Stomach (tissue), 4 donors: ENCODE results near the gene ZNF213.

Source experiments
- EP300 ChIP-seq: sonication (generic); formaldehyde crosslinking; IDR thresholded peaks from one replicate; pipeline ENCODE4 v1.6.1; 2017; ENCODE audit warnings: antibody characterized with exemption
- POLR2A ChIP-seq, 4 donors: fragments of 450-650 bp; IDR thresholded peaks; one replicate each; pipeline ENCODE4 v1.6.1; 2016; ENCODE audit warnings: antibody characterized with exemption in 4 of 4, control low read depth in 2 of 4, mild to moderate bottlenecking in 1 of 4, moderate library complexity in 1 of 4
- POLR2AphosphoS5 ChIP-seq, 3 donors: sonication (generic); formaldehyde crosslinking; IDR thresholded peaks; one replicate each; pipeline ENCODE4 v1.6.1; 2016; ENCODE audit warnings: antibody characterized with exemption in 3 of 3
- TF ChIP-seq, protein P1 (sequence below), 7 experiments: fragments of 450-650 bp in 4 of 7; fragments of 200-600 bp in 3 of 7; sonication (generic) in 3 of 7; IDR thresholded peaks; one replicate each; pipeline ENCODE4 v1.5.1; 2016 to 2019; ENCODE audit warnings: antibody characterized with exemption in 7 of 7, control low read depth in 2 of 7, mild to moderate bottlenecking in 1 of 7

DNA sequence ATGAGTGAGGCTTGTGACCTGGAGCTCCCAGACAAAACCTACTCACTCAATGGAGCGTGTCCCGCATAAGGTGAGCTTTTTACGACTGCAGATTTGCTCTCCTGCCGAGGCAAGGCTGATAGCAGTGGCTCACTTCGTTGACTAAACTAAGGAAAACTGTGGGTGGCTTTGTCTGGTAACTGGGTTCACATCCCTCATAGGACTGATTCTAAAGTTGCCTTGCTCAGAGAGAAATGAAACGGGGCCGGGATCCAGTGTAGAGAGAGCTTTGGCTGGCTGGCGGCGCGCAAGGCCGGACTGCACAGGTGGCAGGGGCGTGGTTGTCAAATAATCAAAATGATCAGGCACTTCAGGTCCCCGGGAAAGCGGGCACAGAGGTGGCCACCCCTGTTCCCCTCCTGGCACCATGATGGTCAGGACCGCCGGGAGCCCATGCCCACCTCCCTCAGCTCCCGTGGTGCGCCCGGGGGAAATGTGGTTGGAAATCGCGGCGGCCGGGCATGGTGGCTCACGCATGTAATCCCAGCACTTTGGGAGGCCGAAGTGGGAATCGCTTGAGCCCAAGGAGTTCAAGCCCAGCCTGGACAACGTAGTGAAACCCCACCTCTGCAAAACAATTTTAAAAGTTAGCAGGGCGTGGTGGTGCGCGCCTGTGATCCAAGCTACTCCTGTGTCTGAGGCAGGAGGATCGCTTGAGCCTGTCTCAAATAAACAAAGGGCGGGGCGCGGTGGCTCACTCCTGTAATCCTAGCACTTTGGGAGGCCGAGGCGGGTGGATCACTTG is 26.6 kb downstream of the ZNF213 start:
- no peak for TF ChIP-seq POLR2AphosphoS5 (IDR thresholded peaks at IDR 0.05)
- TF ChIP-seq, protein P1, sequence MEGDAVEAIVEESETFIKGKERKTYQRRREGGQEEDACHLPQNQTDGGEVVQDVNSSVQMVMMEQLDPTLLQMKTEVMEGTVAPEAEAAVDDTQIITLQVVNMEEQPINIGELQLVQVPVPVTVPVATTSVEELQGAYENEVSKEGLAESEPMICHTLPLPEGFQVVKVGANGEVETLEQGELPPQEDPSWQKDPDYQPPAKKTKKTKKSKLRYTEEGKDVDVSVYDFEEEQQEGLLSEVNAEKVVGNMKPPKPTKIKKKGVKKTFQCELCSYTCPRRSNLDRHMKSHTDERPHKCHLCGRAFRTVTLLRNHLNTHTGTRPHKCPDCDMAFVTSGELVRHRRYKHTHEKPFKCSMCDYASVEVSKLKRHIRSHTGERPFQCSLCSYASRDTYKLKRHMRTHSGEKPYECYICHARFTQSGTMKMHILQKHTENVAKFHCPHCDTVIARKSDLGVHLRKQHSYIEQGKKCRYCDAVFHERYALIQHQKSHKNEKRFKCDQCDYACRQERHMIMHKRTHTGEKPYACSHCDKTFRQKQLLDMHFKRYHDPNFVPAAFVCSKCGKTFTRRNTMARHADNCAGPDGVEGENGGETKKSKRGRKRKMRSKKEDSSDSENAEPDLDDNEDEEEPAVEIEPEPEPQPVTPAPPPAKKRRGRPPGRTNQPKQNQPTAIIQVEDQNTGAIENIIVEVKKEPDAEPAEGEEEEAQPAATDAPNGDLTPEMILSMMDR (IDR thresholded peaks at IDR 0.05) = no peak
- no peak for TF ChIP-seq POLR2A (IDR thresholded peaks at IDR 0.05)
- TF ChIP-seq EP300 = no peak
